T-helper 2 cell treated with Interferon-gamma antibody and Interleukin-4, amounts not matched to agents 5 μg/mL and 100 μg/mL, for 36 hours (primary cell): ENCODE measurements around the gene DDIAS.
"Not testable (repeated sequence)": the region's sequence is repeated elsewhere in the genome, so short reads cannot be mapped to it uniquely, and the experiment has no call there.

Source experiments
- DNase-seq: peaks from one replicate; pipeline ENCODE4 v3.0.0; 2021; ENCODE audit warnings: low spot score
- H3K27ac Mint-ChIP-seq: one replicate; pipeline ENCODE4 v1.8.0; 2021; ENCODE audit warnings: mild to moderate bottlenecking, mixed read lengths
- H3K27me3 Mint-ChIP-seq: one replicate; pipeline ENCODE4 v1.8.0; 2021; ENCODE audit warnings: low read depth, mixed read lengths
- H3K36me3 Mint-ChIP-seq: one replicate; pipeline ENCODE4 v1.8.0; 2021; ENCODE audit warnings: low read depth, mixed read lengths
- H3K4me1 Mint-ChIP-seq: one replicate; pipeline ENCODE4 v1.8.0; 2021; ENCODE audit warnings: low read depth, mixed read lengths
- H3K4me3 Mint-ChIP-seq: one replicate; pipeline ENCODE4 v1.8.0; 2022; ENCODE audit warnings: mild to moderate bottlenecking, moderate library complexity, mixed read lengths
- H3K9me3 Mint-ChIP-seq: one replicate; pipeline ENCODE4 v1.8.0; 2021; ENCODE audit warnings: mixed read lengths

Gene DDIAS

GRCh38 chr11:82899186-82899820 is 2.2 kb upstream of the DDIAS start:
- Mint-ChIP-seq H3K4me1 (peaks cover 49% of the 10 kb centered on the region), H3K9me3 (no peaks in the 10 kb centered on the region), H3K4me3 (peak overlapping the region; percentile 100), H3K27me3 (no peaks in the 10 kb centered on the region), H3K27ac (peak overlapping the region; percentile 99), H3K36me3 (no peaks in the 10 kb centered on the region)
- no peak for DNase-seq

- Mint-ChIP-seq H3K27ac (peak overlapping the region; percentile 99), H3K9me3 (no peaks in the 10 kb centered on the region), H3K27me3 (no peaks in the 10 kb centered on the region), H3K4me3 (peak overlapping the region; percentile 100), H3K36me3 (no peaks in the 10 kb centered on the region), H3K4me1 (peaks cover 49% of the 10 kb centered on the region)
- DNase-seq, result no peak
Measured at GRCh38 chr11:82899957-82900276, 1.6 kb upstream of the DDIAS start.

GRCh38 chr11:82900277-82901164 is 1.0 kb upstream of the DDIAS start, which contains the start of gene PRCP:
Gene PRCP (minus strand): TSS chr11:82900430. CDS start chr11:82900402, 28 bp downstream.
- H3K27ac Mint-ChIP-seq, result peak within 1 kb of the TSS; percentile 99
- no peaks in the 10 kb centered on the region for H3K27me3 Mint-ChIP-seq
- H3K4me1 Mint-ChIP-seq, result peaks cover 46% of the 10 kb centered on the region
- peak; percentile 95 for DNase-seq
- no peaks in the 10 kb centered on the region for H3K9me3 Mint-ChIP-seq
- peak within 1 kb of the TSS; percentile 100 for H3K4me3 Mint-ChIP-seq
- H3K36me3 Mint-ChIP-seq, result no peaks in the 10 kb centered on the region

GRCh38 chr11:82901922-82902485 is 468 bp downstream of the DDIAS start:
- DNase-seq, result no peak
- H3K4me3 Mint-ChIP-seq, result peak overlapping the region; percentile 100
- peak overlapping the region; percentile 99 for H3K27ac Mint-ChIP-seq
- H3K9me3 Mint-ChIP-seq, result no peaks in the 10 kb centered on the region
- no peaks in the 10 kb centered on the region for H3K27me3 Mint-ChIP-seq
- peaks cover 52% of the 10 kb centered on the region for H3K4me1 Mint-ChIP-seq
- no peaks in the 10 kb centered on the region for H3K36me3 Mint-ChIP-seq

- no peak for DNase-seq
- peak overlapping the region; percentile 100 for H3K4me3 Mint-ChIP-seq
- H3K4me1 Mint-ChIP-seq, result peaks cover 55% of the 10 kb centered on the region
- H3K9me3 Mint-ChIP-seq, result no peaks in the 10 kb centered on the region
- H3K36me3 Mint-ChIP-seq, result no peaks in the 10 kb centered on the region
- peak overlapping the region; percentile 99 for H3K27ac Mint-ChIP-seq
- H3K27me3 Mint-ChIP-seq, result no peaks in the 10 kb centered on the region
Measured at GRCh38 chr11:82902880-82903279, 1.3 kb downstream of the DDIAS start.

- Mint-ChIP-seq H3K4me1 (peaks cover 56% of the 10 kb centered on the region), H3K9me3 (no peaks in the 10 kb centered on the region), H3K36me3 (no peaks in the 10 kb centered on the region), H3K27me3 (no peaks in the 10 kb centered on the region), H3K4me3 (no peak overlapping the region), H3K27ac (no peak overlapping the region)
- DNase-seq, result no peak
Measured at GRCh38 chr11:82903843-82904586, 2.5 kb downstream of the DDIAS start.

- H3K4me3 Mint-ChIP-seq, result peak overlapping the region; percentile 4
- H3K27ac Mint-ChIP-seq, result peak overlapping the region; percentile 26
- peaks cover 3% of the 10 kb centered on the region for H3K36me3 Mint-ChIP-seq
Measured at GRCh38 chr11:82906236-82906635, 4.7 kb downstream of the DDIAS start.

GRCh38 chr11:82906931-82907330 is 5.4 kb downstream of the DDIAS start:
- Mint-ChIP-seq H3K4me1 (peaks cover 43% of the 10 kb centered on the region), H3K9me3 (peaks cover 6% of the 10 kb centered on the region), H3K36me3 (peaks cover 10% of the 10 kb centered on the region), H3K27ac (no peak overlapping the region), H3K4me3 (peak overlapping the region; percentile 4), H3K27me3 (no peaks in the 10 kb centered on the region)
- no peak for DNase-seq

More at GRCh38 chr11:82906236-82906635, 4.7 kb downstream of the DDIAS start:
- Mint-ChIP-seq H3K9me3 (no peaks in the 10 kb centered on the region), H3K4me1 (peaks cover 43% of the 10 kb centered on the region), H3K27me3 (no peaks in the 10 kb centered on the region)
- DNase-seq, result no peak

- no peak overlapping the region for H3K4me3 Mint-ChIP-seq
- H3K36me3 Mint-ChIP-seq, result peaks cover 15% of the 10 kb centered on the region
Measured at GRCh38 chr11:82907371-82907770, 5.8 kb downstream of the DDIAS start.

GRCh38 chr11:82908311-82908710 is 6.8 kb downstream of the DDIAS start:
- Mint-ChIP-seq H3K27me3 (no peaks in the 10 kb centered on the region), H3K4me1 (peaks cover 32% of the 10 kb centered on the region), H3K36me3 (peaks cover 19% of the 10 kb centered on the region), H3K27ac (no peak overlapping the region), H3K4me3 (no peak overlapping the region), H3K9me3 (peaks cover 12% of the 10 kb centered on the region)
- no peak for DNase-seq

More at GRCh38 chr11:82907371-82907770, 5.8 kb downstream of the DDIAS start:
- Mint-ChIP-seq H3K9me3 (peaks cover 7% of the 10 kb centered on the region), H3K4me1 (peaks cover 39% of the 10 kb centered on the region), H3K27me3 (no peaks in the 10 kb centered on the region), H3K27ac (no peak overlapping the region)
- no peak for DNase-seq

GRCh38 chr11:82909015-82909640 is 7.6 kb downstream of the DDIAS start:
- DNase-seq, result no peak
- no peak overlapping the region for H3K27ac Mint-ChIP-seq
- H3K9me3 Mint-ChIP-seq, result peaks cover 12% of the 10 kb centered on the region
- peaks cover 21% of the 10 kb centered on the region for H3K36me3 Mint-ChIP-seq
- peaks cover 25% of the 10 kb centered on the region for H3K4me1 Mint-ChIP-seq
- no peak overlapping the region for H3K4me3 Mint-ChIP-seq
- no peaks in the 10 kb centered on the region for H3K27me3 Mint-ChIP-seq

- H3K36me3 Mint-ChIP-seq, result peaks cover 51% of the 10 kb centered on the region
- H3K9me3 Mint-ChIP-seq, result peaks cover 20% of the 10 kb centered on the region
- peak overlapping the region; percentile 73 for H3K4me3 Mint-ChIP-seq
- DNase-seq, H3K27me3 Mint-ChIP-seq: not testable (repeated sequence)
- peak overlapping the region; percentile 90 for H3K27ac Mint-ChIP-seq
- H3K4me1 Mint-ChIP-seq, result peaks cover 39% of the 10 kb centered on the region
Measured at GRCh38 chr11:82919786-82920185, 18.2 kb downstream of the DDIAS start.

- Mint-ChIP-seq H3K27ac (peak overlapping the region; percentile 90), H3K4me3 (peak overlapping the region; percentile 73), H3K36me3 (peaks cover 49% of the 10 kb centered on the region)
Measured at GRCh38 chr11:82920227-82920626, 18.7 kb downstream of the DDIAS start.

More at GRCh38 chr11:82920227-82920626, 18.7 kb downstream of the DDIAS start:
- H3K4me1 Mint-ChIP-seq, result peaks cover 39% of the 10 kb centered on the region
- H3K9me3 Mint-ChIP-seq, result peaks cover 20% of the 10 kb centered on the region
- not testable (repeated sequence) for H3K27me3 Mint-ChIP-seq, DNase-seq
